SH-SY5Y (cell line): ENCODE measurements around the gene AP5Z1.

Experiments used
- GATA2 ChIP-seq: IDR thresholded peaks from 2 replicates; pipeline ENCODE4 v1.6.1; 2011; ENCODE audit warnings: mild to moderate bottlenecking, low read depth, low read length
- GATA3 ChIP-seq: IDR thresholded peaks from 2 replicates; pipeline ENCODE4 v1.6.1; 2011; ENCODE audit warnings: low read depth, mild to moderate bottlenecking, low read length, moderate library complexity

The AP5Z1 gene

DNA sequence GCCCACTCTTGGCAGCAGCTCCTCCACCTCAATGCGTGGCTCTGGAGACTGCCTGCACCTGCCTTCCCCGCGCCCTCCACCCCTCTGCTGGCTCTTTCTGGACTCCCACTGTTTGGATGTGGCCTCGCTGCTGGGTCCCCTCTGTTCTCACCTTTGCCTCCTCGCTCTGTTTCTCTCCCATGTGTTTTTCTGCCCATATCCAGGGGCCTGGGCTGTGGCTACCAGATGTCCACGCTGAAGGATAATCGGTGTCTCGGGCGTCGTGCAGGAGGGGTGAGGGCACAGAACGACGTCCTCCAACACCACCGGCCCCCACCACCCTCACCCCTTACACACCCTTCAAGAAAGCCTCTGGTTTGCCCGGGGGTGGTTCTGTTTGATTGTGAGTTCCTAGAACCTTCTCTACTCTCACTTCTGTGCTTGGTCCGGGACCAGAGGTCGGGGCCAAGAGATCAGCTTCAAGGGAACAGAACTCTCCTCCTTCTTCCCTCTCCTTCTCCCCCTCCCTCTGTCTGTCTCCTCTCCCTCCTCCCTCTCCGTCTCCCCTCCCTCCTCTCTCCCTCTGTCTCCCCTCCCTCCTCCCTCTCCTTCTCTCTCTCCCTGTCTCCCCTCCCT lies 31.7 kb downstream of the AP5Z1 start:
- TF ChIP-seq GATA3 (no peak), GATA2 (no peak)

DNA sequence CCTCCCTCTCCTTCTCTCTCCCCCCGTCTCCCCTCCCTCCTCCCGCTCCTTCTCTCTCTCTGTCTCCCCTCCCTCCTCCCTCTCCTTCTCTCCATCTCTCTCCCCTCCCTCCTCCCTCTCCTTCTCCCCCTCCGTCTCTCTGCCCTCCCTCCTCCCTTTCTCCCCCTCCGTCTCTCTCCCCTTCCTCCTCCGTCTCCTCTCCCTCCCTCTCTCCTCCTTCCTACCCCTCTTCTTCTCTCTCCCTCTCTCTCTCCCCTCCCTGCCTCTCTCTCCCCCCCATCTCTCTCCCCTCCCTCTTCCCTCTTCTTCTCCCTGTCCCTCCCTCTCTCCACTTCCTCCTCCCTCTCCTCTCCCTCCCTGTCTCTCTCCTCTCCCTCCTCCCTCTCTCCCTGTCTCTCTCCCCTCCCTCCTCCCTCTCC lies 32.2 kb downstream of the AP5Z1 start:
- TF ChIP-seq GATA2 (no peak), GATA3 (no peak)

GRCh38 chr7:4808026-4808425 lies 32.6 kb downstream of the AP5Z1 start:
- no peak for TF ChIP-seq GATA3
- TF ChIP-seq GATA2 = no peak

- TF ChIP-seq GATA3 = no peak
- no peak for TF ChIP-seq GATA2
Measured at GRCh38 chr7:4808565-4808964, 33.1 kb downstream of the AP5Z1 start.

- TF ChIP-seq GATA2 (no peak), GATA3 (no peak)
Measured at GRCh38 chr7:4809091-4809591, 33.7 kb downstream of the AP5Z1 start.

DNA sequence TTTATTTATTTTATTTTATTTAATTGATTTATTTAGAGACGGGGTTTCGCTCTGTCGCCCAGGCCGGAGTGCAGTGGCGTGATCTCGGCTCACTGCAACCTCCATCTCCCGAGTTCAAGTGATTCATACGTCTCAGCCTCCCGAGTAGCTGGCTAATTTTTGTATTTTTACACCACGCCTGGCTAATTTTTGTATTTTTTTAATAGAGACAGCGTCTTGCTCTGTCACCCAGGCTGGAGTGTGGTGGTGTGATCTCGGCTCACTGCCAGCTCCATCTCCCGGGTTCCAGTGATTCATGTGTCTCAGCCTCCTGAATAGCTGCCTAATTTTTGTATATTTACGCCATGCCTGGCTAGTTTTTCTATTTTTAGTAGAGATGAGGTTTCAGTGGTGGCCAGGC lies 34.2 kb downstream of the AP5Z1 start:
- TF ChIP-seq GATA3 = no peak
- no peak for TF ChIP-seq GATA2

- TF ChIP-seq GATA2 = no peak
- no peak for TF ChIP-seq GATA3
Measured at GRCh38 chr7:4814433-4814832, 39.0 kb downstream of the AP5Z1 start.

GRCh38 chr7:4815121-4815520 lies 39.7 kb downstream of the AP5Z1 start:
- TF ChIP-seq GATA3 = no peak
- no peak for TF ChIP-seq GATA2

DNA sequence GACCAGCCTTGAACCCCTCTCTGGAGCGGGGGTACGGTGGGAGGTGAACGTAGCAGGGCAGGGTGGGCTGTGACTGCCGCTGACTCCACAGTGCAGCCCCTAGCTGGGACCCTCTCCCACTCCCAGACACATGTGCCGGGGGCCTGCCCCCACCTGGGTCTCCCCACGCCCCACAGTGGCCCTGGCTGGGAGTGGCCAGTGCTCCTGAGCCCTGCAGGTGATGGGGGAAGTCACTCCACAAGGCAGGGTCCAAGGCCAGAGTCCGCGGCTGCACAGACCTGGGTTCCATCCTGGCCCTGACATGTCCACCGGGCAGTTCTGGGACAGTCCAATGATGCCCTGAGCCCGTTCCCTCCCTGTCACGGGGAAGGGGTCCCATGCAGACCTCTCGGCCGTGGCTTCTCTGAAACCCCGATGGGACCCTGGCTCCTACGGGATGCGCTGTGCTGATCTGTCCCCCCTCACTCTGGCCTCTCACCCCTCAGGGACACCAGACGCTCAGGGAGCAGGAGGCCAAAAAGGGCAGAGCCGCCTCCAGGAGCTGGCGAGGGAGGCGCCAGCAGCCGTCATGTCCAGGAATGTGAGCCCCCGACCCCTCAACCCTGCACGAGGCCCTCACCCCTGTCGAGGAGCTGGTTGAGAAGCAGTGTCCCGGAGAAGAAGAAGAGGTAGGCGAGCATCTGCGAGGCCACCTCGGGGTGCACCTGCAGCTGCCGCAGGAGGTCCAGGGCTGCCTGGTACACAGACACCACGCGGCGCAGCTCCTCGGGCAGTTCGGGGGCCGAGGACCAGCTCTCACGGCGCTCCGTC lies 40.4 kb downstream of the AP5Z1 start:
- no peak for TF ChIP-seq GATA3
- TF ChIP-seq GATA2 = no peak

DNA sequence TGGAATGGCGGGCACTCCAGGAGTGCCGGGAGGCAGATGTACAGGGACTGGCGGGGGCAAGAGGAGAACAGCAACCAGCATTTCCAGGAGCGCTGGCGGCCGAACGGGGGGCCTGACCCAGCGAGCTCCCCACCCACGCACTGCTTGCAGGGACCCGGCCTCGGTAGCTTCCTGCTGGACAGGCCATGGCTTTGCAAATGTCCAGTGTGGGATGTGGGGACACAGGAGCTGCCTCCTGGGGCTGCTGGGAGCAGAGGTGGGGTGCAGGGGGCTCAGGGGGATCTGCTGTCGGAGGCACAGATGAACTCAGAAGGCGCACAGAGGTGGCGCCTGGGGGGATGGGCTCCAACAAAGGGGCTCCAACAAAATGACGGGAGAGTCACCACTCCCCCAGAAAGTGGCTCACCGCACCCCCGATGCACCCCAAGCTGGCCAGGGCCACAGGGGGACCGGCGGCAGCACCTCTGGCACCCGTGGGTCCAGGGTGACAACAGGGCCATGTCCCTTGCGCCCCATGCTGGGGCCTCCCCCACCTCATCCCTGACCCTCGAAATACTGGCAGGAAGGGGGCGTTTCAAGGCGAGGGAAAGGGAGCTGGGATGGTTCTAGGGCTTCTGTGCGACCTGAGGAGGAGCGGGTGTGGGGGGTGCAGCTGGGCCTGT lies 41.1 kb downstream of the AP5Z1 start:
- TF ChIP-seq GATA3 = no peak
- no peak for TF ChIP-seq GATA2

GRCh38 chr7:4817178-4817901 lies 41.9 kb downstream of the AP5Z1 start:
- TF ChIP-seq GATA3 (no peak), GATA2 (no peak)

- TF ChIP-seq GATA2 (no peak), GATA3 (no peak)
Measured at GRCh38 chr7:4818000-4818794, 42.8 kb downstream of the AP5Z1 start.
